Measurements from ENCODE around the gene NTM.

DNA sequence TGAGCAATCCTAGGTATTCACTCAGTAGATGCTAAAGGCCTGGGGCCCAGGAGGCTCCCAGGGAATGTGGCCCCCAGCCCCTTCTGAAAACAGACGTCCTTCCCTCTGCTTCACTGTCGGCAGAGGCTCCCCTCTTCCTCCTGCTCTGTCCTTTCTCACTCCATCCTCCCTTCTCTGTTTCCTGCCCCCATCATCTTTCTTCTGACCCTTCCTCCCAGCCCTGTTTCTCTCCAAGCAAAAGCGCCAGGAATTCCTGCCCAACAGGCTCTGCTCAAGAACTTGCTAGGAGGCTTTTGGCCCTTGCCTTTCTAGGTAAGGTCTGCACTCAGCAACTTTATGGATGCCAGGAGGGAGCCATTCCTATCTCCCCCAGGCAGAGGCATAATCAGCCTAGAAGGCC, 300.5 kb downstream of the NTM start:
- TF ChIP-seq EZH2 (IDR thresholded peaks at IDR 0.05; ENCODE audit: insufficient read depth, poor library complexity, severe bottlenecking) (no peak), EZH2phosphoT487 (IDR thresholded peaks at IDR 0.05; ENCODE audit: insufficient read depth, low read depth) (no peak)

Measured in GM23248 (cell line).